Activated naive CD8-positive, alpha-beta T cell treated with anti-CD3 and anti-CD28 coated beads, Interleukin-2, amount 50 U/mL, for 16 hours (primary cell): ENCODE results near the gene DCAF4L1.
A peak's percentile ranks its signal among the peaks of the same experiment; 100 is the strongest.

Source experiments
- DNase-seq: peaks from one replicate; pipeline ENCODE4 v3.0.0-alpha.2; 2020; ENCODE audit warnings: low read depth, low spot score

DCAF4L1 gene

GRCh38 chr4:41990365-41991111 lies 9.0 kb downstream of the DCAF4L1 start, which contains the start of gene SLC30A9:
Gene SLC30A9, plus strand, starts transcription at chr4:41990530. Its CDS starts 122 bp downstream, at chr4:41990652.
- DNase-seq = peak; percentile 83

GRCh38 chr4:41991916-41992767 lies 10.6 kb downstream of the DCAF4L1 start:
- no peak for DNase-seq

GRCh38 chr4:41992967-41993857 lies 11.7 kb downstream of the DCAF4L1 start:
- DNase-seq = no peak

- no peak for DNase-seq
Observed at GRCh38 chr4:41994461-41994985, 13.0 kb downstream of the DCAF4L1 start.

- DNase-seq = no peak
Observed at GRCh38 chr4:41998019-41998418, 16.5 kb downstream of the DCAF4L1 start.

GRCh38 chr4:41999321-41999720 lies 17.8 kb downstream of the DCAF4L1 start:
- no peak for DNase-seq

- no peak for DNase-seq
Observed at GRCh38 chr4:42008011-42008786, 26.6 kb downstream of the DCAF4L1 start.

GRCh38 chr4:42015438-42015837 lies 33.9 kb downstream of the DCAF4L1 start:
- no peak for DNase-seq

- DNase-seq = no peak
Observed at GRCh38 chr4:42018451-42018850, 36.9 kb downstream of the DCAF4L1 start.
